ENCODE data around the gene NCF4.

Gene NCF4

DNA sequence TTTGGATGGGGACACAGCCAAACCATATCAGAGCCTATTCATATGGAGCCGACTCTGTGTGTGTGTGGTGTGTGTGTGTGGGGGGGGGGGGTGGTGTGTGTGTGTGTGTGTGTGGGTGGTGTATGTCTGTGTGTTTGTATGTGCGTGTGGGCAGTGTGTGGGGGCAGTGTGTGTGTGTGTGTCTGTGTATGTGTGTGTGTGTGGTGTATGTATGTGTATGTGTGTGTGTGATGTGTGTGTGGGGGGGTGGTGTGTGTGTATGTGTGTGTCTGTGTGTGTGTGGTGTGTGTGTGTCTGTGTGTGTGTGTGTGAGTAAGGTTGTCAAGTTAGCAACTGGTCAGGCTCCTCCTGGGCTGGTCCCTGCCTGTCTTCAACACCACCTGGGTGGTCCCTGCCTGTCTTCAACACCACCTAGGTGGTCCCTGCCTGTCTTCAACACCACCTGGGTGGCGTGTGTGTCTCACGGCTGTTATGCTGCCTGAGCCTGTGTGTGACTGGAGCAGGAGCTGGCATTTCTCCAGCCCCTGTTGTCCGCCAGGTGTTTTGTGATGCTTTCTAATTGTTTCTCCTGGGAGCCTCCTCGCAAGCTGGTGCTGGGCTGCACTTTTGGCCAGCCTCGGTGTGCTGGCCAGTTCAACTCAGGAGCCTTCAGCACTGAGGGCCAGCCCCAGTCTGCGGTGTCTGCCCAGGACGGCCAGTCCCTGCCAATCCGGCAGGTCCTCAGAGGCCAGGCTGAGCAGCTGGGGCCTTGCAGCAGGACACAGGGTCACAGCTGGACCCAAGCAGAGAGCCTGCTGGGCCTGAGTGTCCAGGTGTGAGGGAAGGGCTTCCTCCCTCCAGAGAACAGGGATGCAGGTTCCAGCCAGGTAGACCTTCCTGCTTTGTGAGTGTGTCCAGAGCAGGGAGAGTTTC, 22.4 kb upstream of the NCF4 start:
- FAIRE-seq, result no peak
- DNase-seq (ENCODE audit: low spot score), result no peak

DNA sequence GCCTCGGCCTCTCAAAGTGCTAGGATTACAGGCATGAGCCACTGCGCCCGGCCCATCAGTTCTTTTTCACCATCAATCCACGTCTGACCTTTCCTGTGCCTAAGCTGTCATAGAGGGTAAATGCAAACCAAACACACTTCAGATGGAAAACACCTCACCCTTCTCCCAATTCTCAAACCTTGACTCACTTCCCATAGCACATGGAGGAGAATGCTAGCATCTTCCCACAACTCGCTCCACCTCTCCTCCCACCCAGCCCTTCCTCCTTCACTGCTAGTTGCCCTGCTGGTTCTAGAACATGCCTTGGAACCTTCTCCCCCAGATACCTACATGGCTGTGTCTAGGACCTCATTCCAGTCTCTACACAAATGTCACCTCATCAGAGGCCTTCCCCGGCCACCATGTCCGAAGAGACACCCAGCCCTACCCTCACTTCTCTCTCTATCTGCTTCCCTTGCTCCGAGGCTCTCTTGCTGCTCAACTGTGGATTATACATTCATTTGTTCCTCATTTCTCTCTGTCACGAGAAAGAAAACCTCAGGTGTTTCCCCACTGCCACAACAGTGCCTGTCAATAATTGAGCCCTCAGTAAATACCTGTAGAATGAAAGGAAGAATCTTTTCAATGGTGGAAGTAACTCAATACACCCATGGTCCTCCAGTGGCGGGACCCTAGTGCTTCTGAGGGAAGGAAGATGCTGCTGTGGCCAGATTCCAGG, 21.3 kb upstream of the NCF4 start:
- DNase-seq (ENCODE audit: low spot score) (no peak), FAIRE-seq (no peak)

DNA sequence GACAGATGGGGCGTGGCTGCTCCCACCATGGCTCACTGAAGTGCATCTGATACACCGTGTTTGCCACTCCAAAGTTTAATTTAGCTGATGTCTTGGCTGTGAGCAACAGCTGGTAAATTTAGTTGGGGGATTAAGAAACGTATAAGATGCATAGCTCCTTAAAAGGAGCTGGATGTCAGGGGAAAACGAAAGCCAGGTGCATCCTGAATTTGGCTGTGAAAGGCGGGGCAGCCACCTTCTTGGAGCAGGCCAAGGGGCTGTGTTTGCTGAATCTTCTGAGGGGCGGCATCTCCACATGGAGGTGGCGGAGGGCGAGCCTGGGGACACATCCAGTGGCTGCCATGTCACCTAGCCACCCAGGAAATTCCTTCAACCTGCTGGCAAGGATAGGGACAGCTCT, 20.7 kb upstream of the NCF4 start:
- DNase-seq (ENCODE audit: low spot score) (no peak), FAIRE-seq (no peak)

GRCh38 chr22:36846271-36846670, 14.5 kb upstream of the NCF4 start:
- DNase-seq (ENCODE audit: low spot score), result no peak
- FAIRE-seq, result no peak

GRCh38 chr22:36846949-36847348, 13.9 kb upstream of the NCF4 start:
- DNase-seq (ENCODE audit: low spot score), result no peak
- no peak for FAIRE-seq

DNA sequence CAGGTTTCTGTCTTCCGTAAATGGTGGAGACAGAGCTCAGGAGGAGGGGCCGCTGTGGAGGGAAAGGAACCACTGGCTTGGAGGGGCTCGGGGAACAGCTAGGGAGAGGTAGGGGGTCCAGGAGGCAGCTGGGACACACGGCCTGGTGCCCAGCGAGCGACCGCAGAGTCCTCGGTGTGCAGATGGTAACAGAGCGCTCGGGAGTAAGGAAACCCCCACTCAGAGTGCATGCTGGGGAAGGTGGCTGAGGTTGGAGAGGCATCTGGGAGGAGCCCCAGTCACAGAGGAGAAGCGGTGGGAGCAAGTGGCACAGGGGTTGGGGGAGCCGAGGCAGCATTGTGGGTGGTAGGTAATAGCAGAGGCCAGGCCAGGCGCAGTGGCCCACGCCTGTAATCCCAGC, 10.8 kb upstream of the NCF4 start:
- FAIRE-seq (no peak), DNase-seq (ENCODE audit: low spot score) (no peak)

- no peak for FAIRE-seq
- DNase-seq (ENCODE audit: low spot score), result no peak
Observed at GRCh38 chr22:36850682-36851081, 10.1 kb upstream of the NCF4 start.

GRCh38 chr22:36852056-36852973, 8.5 kb upstream of the NCF4 start:
- FAIRE-seq (no peak), DNase-seq (ENCODE audit: low spot score) (no peak)

DNA sequence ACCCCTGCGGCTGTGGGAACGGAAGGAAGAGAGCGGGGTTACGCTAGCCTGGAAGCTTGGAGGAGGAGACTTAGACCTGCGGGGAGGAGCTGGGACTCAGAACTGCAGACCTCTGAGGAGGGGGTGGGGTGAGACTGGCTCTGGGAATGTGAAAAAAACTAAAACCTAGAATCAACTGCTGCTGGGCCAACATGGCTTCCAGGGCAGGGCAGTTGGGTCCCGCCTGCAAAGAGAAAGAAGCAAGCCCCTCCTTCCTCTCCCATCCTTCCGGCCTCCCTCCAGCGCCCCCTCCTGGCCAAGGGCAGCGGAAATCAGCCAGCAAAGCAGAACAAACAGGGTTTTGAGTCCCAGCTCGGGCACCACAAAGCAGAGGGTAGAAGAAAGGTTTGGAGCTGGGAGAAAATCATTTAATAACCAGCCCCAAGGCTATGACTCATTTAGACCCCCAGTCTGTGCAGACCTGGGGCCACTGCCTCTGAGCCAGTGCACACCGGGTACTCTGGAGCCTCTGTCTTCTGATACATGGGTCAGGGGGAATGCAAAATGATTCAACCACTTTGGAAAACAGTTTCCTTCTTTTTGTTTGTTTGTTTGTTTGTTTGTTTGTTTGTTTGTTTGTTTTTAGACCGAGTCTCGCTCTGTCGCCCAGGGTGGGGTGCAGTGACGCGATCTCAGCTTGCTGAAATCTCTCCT, 7.3 kb upstream of the NCF4 start:
- DNase-seq (ENCODE audit: low spot score) (no peak), FAIRE-seq (no peak)

DNA sequence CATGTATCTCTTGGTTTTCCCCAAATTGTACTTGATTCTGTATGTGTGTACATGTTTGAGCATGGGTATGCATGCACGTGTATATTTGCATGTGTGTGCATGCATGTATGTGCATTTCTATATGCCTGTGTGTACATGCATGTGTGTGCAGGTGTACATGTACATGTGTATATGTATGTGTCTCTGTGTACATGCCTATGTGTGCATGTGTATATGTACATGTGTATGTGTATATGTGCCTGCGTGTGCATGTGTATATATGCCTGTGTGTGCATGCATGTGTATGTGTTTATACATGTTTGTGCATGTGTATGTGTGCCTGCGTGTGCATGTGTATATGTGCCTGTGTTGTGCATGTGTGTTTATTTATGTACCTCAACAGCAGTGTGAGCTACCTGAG, 5.3 kb upstream of the NCF4 start:
- FAIRE-seq (no peak), DNase-seq (ENCODE audit: low spot score) (no peak)

DNA sequence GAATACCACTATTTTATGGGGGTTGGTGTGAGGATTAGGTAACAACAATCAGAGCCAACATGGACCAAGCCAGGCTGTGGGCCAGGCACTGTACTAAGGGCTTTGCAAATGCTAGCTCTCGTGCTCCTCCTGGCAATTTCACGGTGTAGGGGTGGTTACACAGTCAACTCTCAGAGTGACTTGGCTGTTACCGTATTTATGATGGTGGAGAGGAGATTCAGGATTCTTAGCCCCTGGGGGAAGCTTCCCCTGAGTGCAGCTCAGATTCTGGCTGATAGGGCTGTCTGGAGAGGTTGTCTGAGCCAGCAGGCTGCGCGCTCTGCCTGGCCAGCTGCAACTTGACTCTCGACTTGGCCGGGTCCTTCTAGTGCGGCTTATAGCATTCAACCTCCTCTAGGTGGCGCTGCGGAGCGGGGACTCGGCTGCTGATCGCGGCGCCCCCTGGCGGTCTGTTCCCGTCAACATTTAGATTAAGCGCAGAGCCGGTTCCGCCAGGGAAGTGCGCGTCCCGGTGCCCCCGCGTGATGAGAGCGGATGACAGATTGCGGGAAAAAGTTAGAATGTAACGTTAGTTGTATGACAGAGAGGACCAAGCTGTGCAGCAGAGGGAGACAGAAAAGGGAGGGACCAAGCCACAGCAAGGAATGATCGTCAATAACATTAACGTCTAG, 4.5 kb upstream of the NCF4 start:
- FAIRE-seq (no peak), DNase-seq (ENCODE audit: low spot score) (peak; percentile 54)

DNA sequence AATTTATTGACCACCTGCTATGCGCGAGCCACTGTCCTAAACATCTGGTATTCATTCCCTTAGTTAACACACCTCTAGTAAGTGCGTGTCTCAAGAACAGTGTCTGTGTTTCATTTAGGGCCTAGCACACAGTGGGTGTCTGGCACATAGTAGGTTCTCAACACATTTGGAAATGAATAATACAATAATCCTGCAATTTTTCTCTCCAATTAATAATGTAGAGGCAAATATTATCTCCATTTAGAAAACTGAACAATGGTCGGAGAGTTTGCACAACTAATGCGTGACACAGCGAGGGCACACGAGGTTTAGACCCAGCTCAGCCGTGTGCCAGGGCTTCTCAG, 4.0 kb upstream of the NCF4 start:
- DNase-seq (ENCODE audit: low spot score) (no peak), FAIRE-seq (no peak)

DNA sequence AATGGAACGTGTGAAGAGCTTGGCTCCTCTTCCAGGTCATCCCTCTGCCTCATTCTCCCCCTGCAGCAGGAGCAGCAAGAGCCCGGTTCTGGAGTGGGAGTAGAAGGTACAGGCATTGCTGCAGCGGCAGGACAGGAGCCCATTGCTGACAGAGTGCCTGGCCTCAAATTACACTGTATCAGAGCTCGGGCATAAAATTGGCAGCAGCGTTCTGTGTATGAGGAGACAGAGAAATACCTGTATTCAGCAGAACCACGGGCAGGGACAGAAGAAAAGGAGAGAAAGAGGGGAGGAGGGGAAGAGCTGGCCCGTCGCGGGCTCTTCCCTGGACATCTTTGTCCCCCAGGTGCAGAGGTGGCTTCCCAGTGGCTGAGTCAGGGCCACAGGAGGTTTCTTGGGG, 2.6 kb upstream of the NCF4 start:
- no peak for FAIRE-seq
- DNase-seq (ENCODE audit: low spot score), result no peak

GRCh38 chr22:36858966-36859365, 1.8 kb upstream of the NCF4 start:
- no peak for DNase-seq (ENCODE audit: low spot score)
- no peak for FAIRE-seq

- DNase-seq (ENCODE audit: low spot score), result no peak
- no peak for FAIRE-seq
Observed at GRCh38 chr22:36860017-36860416, 789 bp upstream of the NCF4 start.

- no peak for FAIRE-seq
Observed at GRCh38 chr22:36860438-36860820, 377 bp upstream of the NCF4 start.

GRCh38 chr22:36862251-36863242, 1.7 kb downstream of the NCF4 start:
- no peak for FAIRE-seq
- no peak for DNase-seq (ENCODE audit: low spot score)

More at GRCh38 chr22:36860438-36860820, 377 bp upstream of the NCF4 start:
- no peak for DNase-seq (ENCODE audit: low spot score)

DNA sequence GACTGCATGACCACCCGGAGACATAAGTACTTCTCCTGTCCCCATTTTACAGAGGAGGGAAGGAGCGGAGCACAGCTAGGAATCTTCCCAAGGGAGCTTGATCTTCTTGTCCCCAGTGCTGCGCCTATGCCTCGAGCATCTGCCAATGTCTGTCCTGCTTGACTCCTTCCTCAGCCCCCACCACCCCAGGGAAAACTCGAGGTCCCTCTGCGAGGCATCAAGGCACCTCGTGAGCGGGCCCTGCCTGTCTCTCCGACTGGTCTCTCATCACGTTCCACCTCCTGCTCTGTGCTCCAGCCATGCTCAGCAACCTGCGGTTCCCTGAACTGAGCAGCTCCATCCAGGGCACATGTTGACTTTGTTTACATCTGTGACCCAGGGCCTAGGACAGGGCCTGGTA, 2.5 kb downstream of the NCF4 start:
- no peak for DNase-seq (ENCODE audit: low spot score)
- no peak for FAIRE-seq

DNA sequence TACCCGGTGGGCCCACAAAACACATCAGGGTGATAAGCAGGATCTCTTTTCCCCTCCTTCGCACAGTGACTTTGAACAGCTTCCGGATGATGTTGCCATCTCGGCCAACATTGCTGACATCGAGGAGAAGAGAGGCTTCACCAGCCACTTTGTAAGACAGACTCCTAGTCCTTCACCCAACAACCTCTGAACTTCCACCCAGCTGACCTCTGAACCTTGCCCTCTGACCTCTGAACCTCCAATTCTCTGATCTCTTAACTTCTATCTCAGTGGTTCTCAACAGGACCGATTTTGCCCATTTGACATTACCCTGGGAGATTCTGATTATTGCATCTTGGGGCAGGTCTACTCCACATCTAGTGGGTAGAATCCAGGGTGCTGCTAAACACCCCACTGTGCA, 3.2 kb downstream of the NCF4 start:
- DNase-seq (ENCODE audit: low spot score), result no peak
- no peak for FAIRE-seq

Data from RCC 7860 (cell line).